ENCODE results near the gene COL19A1. TPM values are rescaled to one million over a fixed set of nuclear protein-coding genes. Genes with fewer than 3 reads are reported as not detected.

The COL19A1 gene
- total RNA-seq, 1 donor from 2014 or later, result 0.49 TPM

GRCh38 chr6:70149209-70149788 is 282.9 kb downstream of the COL19A1 start:
- H3K4me1 ChIP-seq, result no peaks in the 10 kb centered on the region
- TF ChIP-seq CTCF (IDR thresholded peaks at IDR 0.05) (no peak), POLR2A (IDR thresholded peaks at IDR 0.05) (no peak), POLR2AphosphoS5 (IDR thresholded peaks at IDR 0.05; ENCODE audit: insufficient read depth in 1 of 2, low read depth in 1 of 2) (no peak)
- H3K27ac ChIP-seq, result no peak overlapping the region
- H3K36me3 ChIP-seq, result no peaks in the 10 kb centered on the region
- no peak overlapping the region for H3K4me3 ChIP-seq
- intact Hi-C loops (cut with DNase I), result no loop called here
- no peak for DNase-seq (ENCODE audit: extremely low spot score in 2 of 2)
- no peaks in the 10 kb centered on the region for H3K27me3 ChIP-seq
- no peaks in the 10 kb centered on the region for H3K9me3 ChIP-seq

GRCh38 chr6:70150521-70150920 is 284.2 kb downstream of the COL19A1 start:
- intact Hi-C loops (cut with DNase I), result no loop called here
- DNase-seq (ENCODE audit: extremely low spot score in 2 of 2), result no peak
- no peaks in the 10 kb centered on the region for H3K36me3 ChIP-seq
- H3K27ac ChIP-seq, result no peak overlapping the region
- no peaks in the 10 kb centered on the region for H3K4me1 ChIP-seq
- TF ChIP-seq POLR2AphosphoS5 (IDR thresholded peaks at IDR 0.05; ENCODE audit: insufficient read depth in 1 of 2, low read depth in 1 of 2), result no peak
- TF ChIP-seq POLR2A (IDR thresholded peaks at IDR 0.05), result no peak
- no peaks in the 10 kb centered on the region for H3K9me3 ChIP-seq
- H3K4me3 ChIP-seq, result no peak overlapping the region
- no peaks in the 10 kb centered on the region for H3K27me3 ChIP-seq

- Histone ChIP-seq H3K4me3 (no peak overlapping the region), H3K9me3 (no peaks in the 10 kb centered on the region), H3K27me3 (no peaks in the 10 kb centered on the region), H3K27ac (no peak overlapping the region), H3K4me1 (no peaks in the 10 kb centered on the region), H3K36me3 (no peaks in the 10 kb centered on the region)
- intact Hi-C loops (cut with DNase I), result no loop called here
- no peak for TF ChIP-seq POLR2A (IDR thresholded peaks at IDR 0.05)
- TF ChIP-seq CTCF (IDR thresholded peaks at IDR 0.05), result no peak
- no peak for TF ChIP-seq POLR2AphosphoS5 (IDR thresholded peaks at IDR 0.05; ENCODE audit: insufficient read depth in 1 of 2, low read depth in 1 of 2)
- DNase-seq (ENCODE audit: extremely low spot score in 2 of 2), result no peak
These were observed 285.3 kb downstream of the COL19A1 start for GRCh38 chr6:70151616-70152015.

- Histone ChIP-seq H3K27me3 (no peaks in the 10 kb centered on the region), H3K4me1 (no peaks in the 10 kb centered on the region), H3K4me3 (no peak overlapping the region), H3K9me3 (no peaks in the 10 kb centered on the region), H3K36me3 (no peaks in the 10 kb centered on the region), H3K27ac (no peak overlapping the region)
- TF ChIP-seq CTCF (IDR thresholded peaks at IDR 0.05) (no peak), POLR2A (IDR thresholded peaks at IDR 0.05) (no peak), POLR2AphosphoS5 (IDR thresholded peaks at IDR 0.05; ENCODE audit: insufficient read depth in 1 of 2, low read depth in 1 of 2) (no peak)
- no peak for DNase-seq (ENCODE audit: extremely low spot score in 2 of 2)
- intact Hi-C loops (cut with DNase I), result no loop called here
These were observed 286.4 kb downstream of the COL19A1 start for GRCh38 chr6:70152786-70153185.

GRCh38 chr6:70157086-70157485 is 290.7 kb downstream of the COL19A1 start:
- Histone ChIP-seq H3K36me3 (no peaks in the 10 kb centered on the region), H3K27me3 (no peaks in the 10 kb centered on the region), H3K4me3 (no peak overlapping the region), H3K9me3 (no peaks in the 10 kb centered on the region), H3K27ac (no peak overlapping the region), H3K4me1 (no peaks in the 10 kb centered on the region)
- intact Hi-C loops (cut with DNase I), result no loop called here
- no peak for DNase-seq (ENCODE audit: extremely low spot score in 2 of 2)
- TF ChIP-seq POLR2A (IDR thresholded peaks at IDR 0.05) (no peak), POLR2AphosphoS5 (IDR thresholded peaks at IDR 0.05; ENCODE audit: insufficient read depth in 1 of 2, low read depth in 1 of 2) (no peak), CTCF (IDR thresholded peaks at IDR 0.05) (no peak)

All from vagina (tissue), 2 donors.